Measurements from ENCODE around the gene TRPV2.
"Not testable (repeated sequence)": the region's sequence is repeated elsewhere in the genome, so short reads cannot be mapped to it uniquely, and the experiment has no call there.

TRPV2 gene, protein sequence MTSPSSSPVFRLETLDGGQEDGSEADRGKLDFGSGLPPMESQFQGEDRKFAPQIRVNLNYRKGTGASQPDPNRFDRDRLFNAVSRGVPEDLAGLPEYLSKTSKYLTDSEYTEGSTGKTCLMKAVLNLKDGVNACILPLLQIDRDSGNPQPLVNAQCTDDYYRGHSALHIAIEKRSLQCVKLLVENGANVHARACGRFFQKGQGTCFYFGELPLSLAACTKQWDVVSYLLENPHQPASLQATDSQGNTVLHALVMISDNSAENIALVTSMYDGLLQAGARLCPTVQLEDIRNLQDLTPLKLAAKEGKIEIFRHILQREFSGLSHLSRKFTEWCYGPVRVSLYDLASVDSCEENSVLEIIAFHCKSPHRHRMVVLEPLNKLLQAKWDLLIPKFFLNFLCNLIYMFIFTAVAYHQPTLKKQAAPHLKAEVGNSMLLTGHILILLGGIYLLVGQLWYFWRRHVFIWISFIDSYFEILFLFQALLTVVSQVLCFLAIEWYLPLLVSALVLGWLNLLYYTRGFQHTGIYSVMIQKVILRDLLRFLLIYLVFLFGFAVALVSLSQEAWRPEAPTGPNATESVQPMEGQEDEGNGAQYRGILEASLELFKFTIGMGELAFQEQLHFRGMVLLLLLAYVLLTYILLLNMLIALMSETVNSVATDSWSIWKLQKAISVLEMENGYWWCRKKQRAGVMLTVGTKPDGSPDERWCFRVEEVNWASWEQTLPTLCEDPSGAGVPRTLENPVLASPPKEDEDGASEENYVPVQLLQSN

DNA sequence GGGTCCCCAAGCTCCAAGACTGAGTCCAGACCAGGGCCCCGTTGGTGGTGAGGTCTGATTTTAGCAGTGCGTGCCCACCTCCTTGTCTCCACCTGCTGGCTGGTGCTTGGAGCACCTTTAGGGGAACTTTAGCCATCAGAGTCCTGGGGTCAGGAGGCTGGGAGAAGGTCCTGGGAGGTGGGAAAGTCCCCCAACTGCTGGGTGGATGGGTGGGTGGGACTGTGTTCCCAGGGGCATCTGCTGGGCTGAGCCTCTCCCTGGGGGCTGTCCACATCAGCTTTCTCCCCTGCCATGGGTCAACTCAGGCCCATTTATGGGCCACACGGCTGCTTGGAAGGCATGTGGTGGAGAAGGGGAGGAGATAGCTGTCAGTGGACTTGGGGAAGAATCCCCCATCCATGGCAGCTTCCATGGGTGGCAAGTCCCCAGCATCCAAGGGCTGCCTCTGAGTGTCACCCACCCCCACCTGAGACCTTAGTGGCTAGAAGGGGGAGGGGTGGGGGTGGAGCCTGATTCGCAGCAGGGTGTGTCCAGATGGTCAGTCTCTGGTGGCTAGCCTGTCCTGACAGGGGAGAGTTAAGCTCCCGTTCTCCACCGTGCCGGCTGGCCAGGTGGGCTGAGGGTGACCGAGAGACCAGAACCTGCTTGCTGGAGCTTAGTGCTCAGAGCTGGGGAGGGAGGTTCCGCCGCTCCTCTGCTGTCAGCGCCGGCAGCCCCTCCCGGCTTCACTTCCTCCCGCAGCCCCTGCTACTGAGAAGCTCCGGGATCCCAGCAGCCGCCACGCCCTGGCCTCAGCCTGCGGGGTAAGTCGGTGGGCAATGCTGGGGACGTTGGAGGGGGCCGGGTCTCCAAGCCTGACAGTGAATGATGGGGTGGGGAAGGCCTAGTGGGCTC lies at the start of gene TRPV2:
Gene TRPV2, plus strand, starts transcription at position 541 of the 894 bp plus-strand sequence. CDS start 2,098 bp downstream, outside the sequence.
- peak; percentile 80 for DNase-seq

GRCh38 chr17:16371742-16372141 lies 43.6 kb upstream of the TRPV2 start:
- DNase-seq, result peak; percentile 41

GRCh38 chr17:16374146-16374938 lies 41.0 kb upstream of the TRPV2 start:
- no peak for DNase-seq

DNA sequence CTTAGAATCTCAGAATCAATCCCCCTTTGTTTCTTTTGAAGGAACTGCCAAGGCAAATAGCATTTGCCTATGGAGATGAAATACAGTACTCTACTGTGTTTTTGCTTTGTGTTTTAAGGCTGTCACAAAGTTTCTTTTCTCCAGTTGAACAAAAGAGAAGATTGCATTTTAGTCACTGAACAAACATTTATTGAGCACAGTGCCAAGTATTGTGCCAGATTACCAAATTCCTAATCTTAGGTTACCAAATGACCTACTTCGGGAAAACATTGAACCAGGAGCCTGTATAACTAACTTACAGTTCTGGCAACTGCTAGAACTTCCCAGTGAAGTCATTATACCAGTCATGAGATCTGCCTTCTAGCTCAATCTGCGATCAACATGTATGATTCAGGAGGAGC lies 37.4 kb upstream of the TRPV2 start:
- DNase-seq, result no peak

- DNase-seq, result peak; percentile 65
Measured at GRCh38 chr17:16378636-16379282, 36.6 kb upstream of the TRPV2 start.

DNA sequence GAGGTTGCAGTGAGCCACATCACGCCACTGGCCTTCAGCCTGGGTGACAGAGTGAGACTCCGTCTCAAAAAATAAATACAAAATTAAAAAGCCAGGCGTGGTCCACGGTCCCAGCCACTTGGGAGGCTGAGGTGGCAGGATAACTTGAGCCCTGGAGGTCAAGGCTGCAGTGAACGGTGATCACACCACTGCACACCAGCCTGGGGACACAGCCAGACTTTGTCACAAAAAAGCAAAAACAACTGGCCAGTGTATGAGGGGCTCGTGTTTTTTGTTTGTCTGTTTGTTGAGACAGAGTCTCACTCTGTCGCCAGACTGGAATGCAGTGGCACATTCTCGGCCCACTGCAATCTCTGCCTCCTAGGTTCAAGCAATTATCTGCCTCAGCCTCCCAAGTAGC lies 35.7 kb upstream of the TRPV2 start:
- DNase-seq, result no peak

GRCh38 chr17:16380640-16381495 lies 34.5 kb upstream of the TRPV2 start, which contains the start of gene UBB:
UBB (plus strand) TSS chr17:16381091; CDS start chr17:16381908, 817 bp downstream.
- DNase-seq, result peak; percentile 98

DNA sequence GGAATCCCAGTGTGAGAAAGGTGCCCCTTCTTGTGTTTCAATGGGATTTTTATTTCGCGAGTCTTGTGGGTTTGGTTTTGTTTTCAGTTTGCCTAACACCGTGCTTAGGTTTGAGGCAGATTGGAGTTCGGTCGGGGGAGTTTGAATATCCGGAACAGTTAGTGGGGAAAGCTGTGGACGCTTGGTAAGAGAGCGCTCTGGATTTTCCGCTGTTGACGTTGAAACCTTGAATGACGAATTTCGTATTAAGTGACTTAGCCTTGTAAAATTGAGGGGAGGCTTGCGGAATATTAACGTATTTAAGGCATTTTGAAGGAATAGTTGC lies 33.9 kb upstream of the TRPV2 start:
- DNase-seq, result peak; percentile 32

GRCh38 chr17:16383216-16383615 lies 32.2 kb upstream of the TRPV2 start:
- DNase-seq, result no peak

DNA sequence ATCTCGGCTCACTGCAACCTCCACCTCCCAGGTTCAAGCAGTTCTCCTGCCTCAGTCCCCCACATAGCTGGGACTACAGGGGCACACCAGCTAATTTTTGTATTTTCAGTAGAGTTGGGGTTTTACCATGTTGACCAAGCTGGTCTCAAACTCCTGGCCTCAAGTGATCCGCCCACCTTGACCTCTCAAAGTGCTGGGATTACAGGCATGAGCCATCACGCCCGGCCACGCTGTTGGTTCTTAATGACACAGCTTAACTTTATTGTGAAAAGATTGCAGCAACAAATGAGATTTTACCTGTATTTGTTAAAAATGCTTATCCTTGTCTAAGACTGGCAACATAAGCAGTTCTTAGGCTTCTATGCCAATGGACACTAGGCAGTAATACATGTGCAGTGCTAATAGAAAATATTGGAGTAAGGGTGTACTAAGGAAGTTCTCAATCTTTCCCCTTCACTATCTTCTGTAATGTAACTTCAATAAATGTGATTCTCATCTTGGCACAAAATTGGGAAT lies 31.5 kb upstream of the TRPV2 start:
- no peak for DNase-seq

DNA sequence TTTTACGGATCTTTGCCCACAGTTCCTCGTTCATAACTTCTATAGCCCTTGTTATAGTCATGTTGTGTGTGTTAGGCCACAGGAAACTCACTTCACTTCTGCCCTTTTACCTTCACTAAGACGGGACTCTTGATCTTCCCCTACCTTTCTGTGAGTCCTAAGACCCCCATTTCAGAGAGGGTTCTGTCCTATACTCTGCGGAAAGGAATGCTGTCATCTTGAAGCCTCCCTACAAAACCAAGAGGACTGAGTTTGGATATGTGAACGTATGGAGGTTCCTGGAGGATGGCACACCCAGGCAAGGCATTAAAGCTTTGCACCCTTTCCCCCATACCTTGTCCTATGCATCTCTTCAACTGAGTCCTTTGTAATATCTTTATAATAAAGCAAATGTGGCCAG lies 30.8 kb upstream of the TRPV2 start:
- no peak for DNase-seq

DNA sequence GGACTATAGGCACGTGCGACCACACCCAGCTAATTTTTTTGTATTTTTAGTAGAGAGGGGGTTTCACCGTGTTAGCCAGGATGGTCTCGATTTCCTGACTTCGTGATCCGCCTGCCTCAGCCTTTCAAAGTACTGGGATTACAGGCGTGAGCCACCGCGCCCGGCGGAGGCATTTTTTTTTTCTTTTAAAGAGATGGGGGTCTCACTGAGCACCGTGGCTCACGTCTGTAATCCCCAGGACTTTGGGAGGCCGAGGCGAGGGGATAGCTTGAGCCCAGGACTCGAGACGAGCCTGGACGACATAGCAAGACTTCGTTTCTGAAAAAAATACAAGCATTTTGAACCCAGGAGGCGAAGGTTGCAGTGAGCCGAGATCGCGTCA lies 29.3 kb upstream of the TRPV2 start:
- not testable (repeated sequence) for DNase-seq

- no peak for DNase-seq
Measured at GRCh38 chr17:16391451-16391850, 23.9 kb upstream of the TRPV2 start.

DNA sequence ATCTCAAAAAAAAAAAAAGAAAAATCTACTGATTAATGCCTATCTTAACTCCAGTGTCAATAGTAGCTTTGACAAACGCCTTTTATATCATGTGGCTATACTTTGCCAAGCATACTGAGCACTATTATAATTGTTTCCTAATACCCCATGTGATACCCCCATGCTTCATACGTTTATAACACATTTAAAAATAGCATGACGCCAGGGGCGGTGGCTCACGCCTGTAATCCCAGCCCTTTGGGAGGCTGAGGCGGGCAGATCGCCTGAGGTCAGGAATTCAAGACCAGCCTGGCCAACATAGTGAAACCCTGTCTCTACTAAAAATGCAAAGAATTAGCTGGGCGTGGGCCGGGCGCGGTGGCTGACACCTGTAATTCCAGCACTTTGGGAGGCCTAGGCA lies 22.9 kb upstream of the TRPV2 start:
- DNase-seq, result not testable (repeated sequence)

DNA sequence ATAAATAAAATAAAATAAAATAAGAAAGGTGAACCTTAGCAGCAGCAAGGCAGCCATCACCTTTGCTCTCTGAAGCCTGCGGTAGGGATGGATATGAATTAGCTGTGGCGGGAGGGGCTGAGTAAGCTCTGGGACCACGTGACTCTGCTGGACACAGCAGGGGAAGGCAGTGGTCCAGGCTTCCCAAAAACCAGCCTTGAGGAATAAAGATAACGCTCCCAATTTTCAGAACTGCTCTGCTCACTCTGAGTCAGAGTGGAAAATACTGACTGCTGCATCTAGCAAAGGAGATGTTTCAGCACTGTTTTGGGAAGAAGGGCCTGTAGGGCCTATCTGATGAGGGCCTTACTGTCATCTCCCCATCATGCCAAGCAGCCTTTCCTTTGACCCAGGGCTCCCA lies 19.5 kb upstream of the TRPV2 start:
- peak; percentile 35 for DNase-seq

DNA sequence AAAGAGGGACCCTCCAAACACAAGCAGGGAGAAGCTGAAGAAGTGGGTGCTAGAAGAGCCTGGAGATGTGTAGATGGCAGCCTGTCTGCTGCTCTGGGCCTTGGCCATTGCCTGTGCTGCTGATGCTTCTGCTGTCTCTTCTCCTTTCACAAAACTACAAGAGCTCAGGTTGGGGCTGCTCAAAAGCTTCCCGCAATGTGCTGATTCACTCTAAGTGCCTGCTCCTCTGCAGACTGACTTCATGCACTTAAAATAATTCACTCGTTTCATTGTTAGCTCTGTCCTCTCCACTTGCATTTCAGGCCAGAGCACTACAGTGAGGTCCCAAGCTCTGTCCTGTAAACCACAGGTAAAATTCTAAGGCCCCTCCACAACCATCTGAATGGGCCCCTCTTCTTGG lies 18.7 kb upstream of the TRPV2 start:
- peak; percentile 65 for DNase-seq

DNA sequence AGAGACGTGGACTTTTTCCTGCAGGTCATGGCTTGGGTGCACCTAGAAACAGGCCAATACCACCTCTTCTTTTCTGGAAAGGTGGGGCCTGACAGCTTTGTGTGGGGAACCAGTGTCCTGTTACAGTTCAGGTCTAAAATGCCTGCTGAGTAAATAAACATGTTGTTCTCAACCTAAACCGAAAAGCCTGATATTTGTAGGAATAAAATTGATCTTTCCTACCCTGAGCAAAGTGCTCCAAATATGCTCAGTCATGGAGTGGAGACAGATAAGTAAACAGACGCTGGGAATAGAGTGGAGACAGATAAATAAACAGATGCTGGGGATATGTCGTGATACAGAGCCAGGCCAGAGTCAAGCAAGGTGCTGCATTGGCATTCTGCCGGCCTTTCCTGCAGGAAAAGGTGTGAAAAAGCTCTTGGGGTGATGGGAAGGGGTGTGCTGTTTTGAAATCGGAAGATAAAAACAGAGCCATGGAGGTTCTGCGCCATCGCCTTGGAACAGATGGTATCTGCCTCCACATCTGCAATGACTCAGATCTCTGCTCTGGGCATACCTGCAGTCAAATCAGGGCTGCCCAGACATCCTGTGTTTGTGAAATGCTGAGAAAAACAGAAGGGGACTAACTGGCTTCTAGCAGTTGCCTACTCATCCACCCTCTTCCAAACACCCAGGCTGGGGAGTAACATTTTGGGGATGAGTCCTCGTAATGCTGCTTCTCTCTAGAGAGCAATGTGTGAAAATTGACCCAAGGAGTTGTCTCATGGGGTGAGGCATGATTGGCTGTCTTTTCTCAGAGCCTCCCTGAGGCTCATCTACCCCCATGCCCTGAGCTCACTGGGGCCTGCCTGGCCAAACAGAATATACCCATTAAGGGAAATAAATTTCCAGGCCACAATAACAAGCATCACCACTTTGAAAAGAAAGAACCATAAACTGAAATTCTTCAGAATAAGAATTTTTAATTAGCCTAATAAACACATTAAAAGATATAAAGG lies 16.8 kb upstream of the TRPV2 start:
- DNase-seq, result peak; percentile 80

GRCh38 chr17:16403847-16404246 lies 11.5 kb upstream of the TRPV2 start:
- DNase-seq, result not testable (repeated sequence)

Data from hematopoietic multipotent progenitor cell treated with erythropoietin and hydrocortisone succinate and interleukin-3 and kit ligand, for 6 days (in vitro differentiated cells).